Suppressor macrophage treated with lipopolysaccharide for 4 hours (primary cell): Measurements from ENCODE around the gene RCVRN.
"Not testable (repeated sequence)": the region's sequence is repeated elsewhere in the genome, so short reads cannot be mapped to it uniquely, and the experiment has no call there.

Experiments
- DNase-seq: peaks from one replicate; pipeline ENCODE4 v3.0.0-alpha.2; 2020

Gene RCVRN

DNA sequence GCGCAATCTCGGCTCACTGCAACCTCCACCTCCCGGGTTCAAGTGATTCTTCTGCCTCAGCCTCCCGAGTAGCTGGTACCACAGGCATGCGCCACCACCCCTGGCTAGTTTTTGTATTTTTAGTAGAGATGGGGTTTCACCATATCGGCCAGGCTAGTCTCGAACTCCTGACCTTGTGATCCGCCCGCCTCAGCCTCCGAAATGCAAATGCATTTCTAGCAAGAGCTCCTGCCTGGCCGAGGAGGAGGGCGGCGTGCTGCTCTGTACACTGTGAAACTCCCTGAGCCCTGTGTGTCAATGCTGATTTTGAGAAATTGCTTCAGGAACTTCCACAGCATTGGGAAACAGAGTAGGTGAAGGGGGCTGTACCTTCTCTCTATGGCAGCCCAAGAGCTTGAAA lies 16.1 kb upstream of the RCVRN start:
- not testable (repeated sequence) for DNase-seq

DNA sequence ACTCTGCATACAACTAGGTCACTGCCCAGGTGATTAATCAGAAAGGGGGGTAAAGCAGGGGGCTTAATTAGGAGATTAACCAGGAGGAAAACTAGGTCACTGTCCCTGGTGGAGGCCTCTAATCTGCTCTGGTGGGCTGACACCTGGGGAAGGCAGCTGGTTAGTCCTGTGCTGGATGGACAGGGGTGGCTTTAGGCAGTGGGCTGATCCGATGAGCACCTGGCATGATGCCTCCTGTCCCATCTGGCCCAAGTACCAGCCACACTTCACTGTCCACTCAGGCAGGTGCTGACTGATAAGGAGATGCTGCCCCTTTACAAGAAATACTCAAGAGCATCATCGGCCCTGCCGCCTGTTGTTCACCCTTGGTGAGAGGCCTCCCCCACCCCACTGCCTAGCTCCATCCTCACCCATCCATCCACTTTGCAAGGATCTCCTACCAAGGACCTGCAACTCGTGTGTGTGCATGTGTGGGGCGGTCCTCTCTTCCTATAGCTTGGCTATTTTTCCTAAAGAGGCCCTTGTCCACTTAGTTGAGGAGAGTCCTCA lies 13.8 kb upstream of the RCVRN start:
- DNase-seq = no peak

DNA sequence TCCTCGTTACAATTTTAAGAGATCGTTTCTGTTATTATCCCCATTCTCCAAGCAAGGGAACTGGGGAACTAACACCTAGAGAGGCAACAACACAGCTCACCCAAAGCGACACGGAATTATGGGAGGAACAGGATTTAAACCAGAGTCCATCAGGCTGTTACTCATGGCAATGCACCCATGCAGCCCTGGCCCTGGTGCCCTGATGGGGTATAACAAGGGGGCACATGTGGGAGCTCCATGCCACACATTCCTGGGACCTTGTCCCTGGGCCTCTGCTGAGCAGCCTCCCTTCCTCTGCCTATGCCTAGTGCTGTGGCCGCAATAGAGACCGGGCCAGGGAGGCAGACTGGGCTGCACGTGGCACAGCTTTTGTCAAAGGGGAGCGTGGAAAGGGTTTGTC lies 13.3 kb upstream of the RCVRN start:
- no peak for DNase-seq

DNA sequence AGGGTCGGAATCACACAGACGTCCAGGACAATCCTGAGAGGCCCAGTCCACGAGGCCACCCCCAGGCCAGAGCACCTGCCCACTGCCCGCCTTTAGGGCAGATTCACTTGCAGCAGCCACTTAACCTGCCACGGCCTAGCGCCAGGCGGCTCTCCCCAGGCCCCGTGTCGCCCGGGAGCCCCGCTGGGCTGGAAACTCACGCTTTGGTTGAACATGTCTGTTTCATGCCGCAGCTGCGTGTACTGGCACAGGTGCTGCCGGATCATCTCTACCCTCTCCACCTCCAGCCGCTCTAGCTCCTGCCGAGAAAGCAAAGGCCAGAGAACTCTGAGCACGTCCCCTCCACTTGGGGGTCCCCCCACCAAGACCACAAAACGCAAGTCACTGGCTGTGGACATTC lies 12.7 kb upstream of the RCVRN start:
- no peak for DNase-seq

DNA sequence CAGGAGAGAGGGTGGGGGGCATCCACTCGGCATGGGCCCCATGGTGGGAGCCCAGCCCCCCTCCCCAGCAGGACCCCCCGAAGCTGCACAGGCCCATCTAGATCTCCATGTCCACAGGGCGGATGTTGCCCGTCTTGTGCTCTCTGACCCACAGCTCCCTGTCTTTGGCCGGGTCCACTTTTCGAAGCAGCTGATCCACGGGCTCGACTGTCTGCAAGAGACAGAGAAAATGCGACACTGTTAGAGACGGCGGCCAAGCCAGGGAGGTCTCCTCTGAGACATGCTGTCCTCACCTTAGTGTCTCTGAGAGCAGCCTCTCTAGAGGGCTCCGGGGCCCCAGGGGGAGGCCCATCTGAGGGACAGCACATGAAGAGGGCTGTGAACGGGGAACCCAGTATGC lies 12.1 kb upstream of the RCVRN start:
- no peak for DNase-seq

DNA sequence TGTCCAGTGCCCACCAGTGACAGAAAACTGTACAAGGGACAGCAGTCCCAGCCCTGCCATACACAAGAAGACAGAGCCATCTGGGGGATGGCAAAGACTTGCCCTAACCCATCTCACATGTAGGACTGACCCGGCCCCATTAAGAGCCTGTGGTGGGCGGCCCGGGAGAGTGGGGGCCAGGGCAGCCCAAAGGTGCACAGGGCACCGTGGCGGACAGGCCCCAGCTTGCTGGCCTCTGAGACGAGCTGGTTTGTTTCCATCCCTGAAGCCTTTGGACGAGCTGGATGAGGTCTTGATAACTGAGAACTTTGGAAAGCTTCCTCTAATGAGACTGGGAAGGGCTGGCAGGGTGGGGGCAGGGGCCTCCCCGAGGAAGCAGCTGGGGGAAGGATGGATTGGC lies 11.0 kb upstream of the RCVRN start:
- no peak for DNase-seq

DNA sequence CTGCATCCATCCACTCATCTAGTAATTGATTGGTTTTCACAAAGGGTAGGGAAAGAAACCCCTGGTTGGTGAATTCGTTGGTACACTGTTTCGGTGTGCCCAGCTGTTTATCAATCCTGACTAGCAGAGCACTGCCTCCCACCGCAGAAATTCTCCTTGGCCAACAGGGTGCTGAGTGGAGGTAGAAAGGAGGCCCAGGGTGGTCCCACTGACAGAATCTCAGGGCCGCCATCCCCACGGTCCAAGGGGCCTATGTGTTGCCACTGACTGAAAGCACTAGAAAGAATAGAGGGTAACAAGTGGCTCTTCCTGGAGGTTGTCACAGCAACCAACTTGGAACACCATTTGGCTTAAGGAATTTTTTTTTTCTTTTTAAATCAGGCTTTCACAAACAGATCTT lies 8.4 kb upstream of the RCVRN start:
- no peak for DNase-seq

DNA sequence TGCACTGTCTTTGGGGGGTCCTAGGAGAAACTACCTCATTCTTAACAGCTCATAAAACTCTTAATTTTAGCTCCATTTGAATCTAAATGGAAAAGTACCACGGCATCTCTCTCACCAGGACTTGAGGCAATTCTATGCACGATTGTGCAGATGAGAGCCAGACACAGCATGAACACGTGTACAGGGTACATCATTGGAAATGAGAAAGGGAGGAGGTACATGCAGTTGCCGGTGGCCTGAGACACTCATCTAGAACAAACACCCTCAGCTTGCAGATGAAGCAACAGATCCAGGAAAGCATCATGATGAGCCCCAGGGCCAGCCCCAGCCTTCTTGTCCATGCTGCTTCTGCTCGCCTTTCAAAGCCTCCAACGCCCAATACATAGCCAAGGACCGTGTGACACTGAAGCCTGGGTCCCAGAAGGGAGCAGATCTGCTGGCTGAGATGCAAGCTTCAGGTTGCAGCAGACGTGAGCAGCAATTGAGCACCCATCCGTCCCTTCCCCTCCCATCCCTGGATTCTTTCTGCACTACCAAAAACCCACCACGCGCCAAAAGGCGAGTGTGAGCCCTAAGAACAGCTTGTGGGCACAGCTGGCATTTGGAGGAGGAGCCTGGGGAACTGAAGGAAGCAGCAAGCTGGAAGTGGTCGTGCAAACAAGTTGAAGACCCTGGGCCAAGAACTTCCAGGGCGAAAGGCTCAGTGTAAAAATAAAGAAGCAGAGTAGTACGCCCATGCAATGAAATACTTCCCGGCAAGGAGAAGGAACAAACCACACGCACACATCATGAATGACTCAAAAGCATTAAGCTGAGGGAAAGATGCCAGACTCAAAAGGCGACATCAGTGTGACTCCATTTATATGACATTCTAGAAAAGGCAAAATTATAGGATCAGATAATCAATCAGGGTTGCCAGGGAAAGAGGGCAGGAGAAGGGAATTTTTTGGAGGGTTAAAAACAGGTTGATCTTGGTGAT lies 7.3 kb upstream of the RCVRN start:
- DNase-seq = no peak

DNA sequence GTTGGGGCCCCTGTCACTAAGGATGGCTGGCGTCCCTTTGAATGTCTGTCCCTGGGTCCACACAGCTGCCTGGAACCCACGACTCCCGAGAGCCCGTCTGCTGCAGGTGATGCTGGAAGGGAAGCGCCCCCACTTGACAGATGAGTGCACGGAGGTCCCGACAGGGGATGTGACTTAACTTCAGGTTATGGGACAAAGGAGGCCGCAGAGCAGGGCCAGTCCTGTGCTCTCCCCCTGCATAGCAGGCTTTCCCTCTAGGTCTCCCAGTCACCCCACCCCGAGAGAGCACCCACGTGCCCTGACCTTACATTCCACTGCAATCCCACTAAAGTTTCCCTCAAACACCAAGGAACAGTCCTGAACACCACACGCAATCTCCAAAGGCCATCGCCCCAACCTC lies 6.0 kb upstream of the RCVRN start:
- DNase-seq = no peak

DNA sequence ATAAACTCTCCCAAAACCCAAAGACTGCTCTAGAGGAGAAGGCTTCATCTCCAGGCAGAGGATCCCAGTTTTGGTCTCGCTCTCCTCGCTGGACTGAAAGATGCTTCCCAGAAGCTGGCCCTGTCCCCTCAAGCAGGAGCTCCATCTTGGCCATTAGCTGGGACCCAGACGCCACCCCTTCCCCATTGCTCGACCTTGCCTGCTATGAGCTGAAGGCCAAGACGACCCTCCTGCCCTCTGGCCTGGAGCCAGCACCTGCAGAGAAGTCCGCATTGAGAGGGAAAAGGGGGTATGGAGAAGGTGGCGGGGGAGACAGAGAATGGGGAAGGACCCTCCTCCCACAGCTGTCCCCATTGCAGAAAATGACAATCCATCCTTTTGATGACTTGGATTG lies 3.6 kb upstream of the RCVRN start:
- DNase-seq = no peak

DNA sequence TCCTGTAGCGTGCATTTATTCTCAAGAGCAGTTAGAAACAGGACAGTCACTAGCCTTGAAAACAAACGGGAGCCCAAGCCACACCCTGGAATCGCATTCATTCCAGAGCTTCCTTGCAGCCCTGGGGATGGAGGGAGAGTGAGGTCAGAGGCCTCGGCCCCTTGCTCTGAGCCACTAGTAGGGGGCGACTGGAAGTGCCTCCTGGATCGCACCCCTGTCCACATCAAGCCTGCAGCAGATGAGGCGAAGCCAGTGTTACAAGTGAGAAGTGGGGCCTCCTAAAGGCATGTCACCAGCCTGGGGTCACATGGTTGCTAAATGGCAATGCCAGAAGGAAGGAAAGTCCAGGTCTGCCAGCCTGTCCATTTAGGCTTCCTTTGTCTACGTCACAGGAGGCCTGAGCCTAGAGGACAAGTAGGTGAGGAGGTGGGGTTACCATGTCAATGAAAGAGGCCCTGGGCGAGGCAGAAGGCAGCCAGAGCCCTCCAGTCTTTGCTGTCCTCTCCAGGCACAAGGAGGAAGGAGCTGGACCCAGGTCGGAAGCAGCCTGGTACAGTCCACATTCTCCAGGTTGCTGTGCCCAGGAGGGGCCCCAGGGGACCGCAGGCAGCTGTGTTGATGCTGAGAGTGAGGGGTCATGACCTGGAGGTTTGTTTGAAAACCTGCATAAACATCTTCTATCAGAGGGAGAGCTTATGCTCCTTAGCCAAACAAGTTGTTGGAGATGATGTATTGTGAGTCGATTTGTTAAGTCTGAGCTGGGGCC lies 3.0 kb upstream of the RCVRN start:
- no peak for DNase-seq

DNA sequence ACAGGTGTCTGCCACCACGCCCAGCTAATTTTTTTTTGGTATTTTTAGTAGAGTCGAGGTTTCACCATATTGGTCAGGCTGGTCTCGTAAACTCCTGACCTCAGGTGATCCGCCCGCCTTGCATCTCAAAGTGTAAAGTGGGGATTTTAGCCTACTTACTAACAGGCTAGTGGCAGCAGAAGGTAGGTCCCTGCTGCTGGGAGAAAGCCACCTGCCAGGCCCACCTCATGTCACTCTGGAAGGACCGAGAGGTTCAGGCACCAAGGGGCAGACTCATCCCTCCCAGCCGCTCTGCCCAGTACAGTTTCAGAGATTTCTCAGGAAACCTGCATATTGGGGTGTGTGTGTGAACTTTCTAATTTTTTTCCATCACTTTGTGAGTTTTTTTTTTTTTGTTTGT lies 2.1 kb upstream of the RCVRN start:
- DNase-seq = no peak

DNA sequence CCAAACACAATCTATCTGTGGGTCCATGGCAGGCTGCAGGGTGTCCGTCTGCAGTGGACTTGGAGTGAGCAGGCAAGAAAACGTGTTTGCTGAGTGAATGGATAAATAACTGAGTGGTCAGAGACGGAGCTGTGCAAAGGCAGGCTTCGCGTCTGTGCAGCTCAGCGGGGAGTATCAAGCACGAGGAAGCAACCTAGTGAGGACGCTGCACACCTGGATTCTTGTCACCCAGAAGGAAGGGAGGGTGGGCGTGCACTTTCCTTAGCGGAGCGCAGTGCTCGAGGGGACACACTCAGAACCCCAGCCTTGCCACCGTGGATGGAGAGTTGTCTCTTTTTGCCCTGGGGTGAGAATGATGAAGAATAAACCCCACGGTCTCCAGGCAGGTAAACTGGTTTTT lies 1.5 kb upstream of the RCVRN start:
- DNase-seq = no peak

DNA sequence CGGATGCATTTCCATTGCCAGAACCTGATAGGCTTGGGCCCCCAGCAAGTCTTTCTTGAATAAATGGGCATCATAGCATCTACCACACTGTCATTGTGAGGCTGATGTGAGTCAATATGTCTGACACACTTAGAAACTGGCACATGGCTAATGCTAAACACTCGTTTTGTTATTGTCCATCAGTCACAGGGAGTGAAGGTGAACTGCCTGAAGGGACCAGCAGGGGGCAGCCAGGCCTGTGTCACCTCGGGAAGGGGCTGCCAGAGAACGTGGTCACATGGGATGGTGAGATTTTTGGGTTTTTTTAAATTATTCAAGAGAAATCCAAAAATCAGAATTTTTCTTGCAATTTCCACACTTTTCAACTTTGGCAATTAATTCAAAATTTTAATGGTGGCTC lies 831 bp upstream of the RCVRN start:
- peak; percentile 34 for DNase-seq

DNA sequence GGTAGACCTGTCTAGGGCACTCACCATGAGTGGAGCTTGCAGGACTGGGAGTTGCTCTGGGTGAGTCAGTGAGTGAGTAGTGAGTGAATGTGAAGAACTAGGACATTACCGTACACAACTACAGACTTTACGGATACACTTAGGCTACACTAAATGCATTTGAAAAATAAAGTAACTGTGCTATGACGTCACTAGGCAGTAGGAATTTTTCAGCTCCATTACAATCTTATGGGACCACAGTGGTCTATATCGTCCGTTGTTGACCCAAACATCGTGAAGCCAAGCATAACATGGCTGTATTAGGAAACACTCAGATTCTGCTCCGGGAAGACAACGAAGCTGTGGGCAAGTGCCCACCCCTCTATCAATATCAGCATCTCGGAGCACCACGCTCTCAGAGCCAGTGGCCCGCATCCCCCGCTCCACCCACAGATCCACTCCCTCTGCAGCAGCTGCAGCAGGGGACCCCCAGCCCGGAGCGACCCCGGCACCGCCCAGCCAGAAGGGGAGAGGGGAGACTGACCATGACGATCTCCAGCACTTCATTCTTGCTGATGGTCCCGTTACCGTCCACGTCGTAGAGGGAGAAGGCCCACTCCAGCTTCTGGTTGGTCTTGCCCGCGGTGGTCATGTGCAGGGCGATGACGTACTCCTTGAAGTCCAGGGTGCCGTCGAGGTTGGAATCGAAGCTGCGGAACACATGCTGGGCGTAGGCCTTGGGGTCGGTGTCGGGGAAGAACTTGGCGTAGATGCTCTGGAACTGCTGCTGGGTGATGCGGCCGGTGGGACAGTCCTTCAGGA lies 594 bp downstream of the RCVRN start:
- DNase-seq = no peak

DNA sequence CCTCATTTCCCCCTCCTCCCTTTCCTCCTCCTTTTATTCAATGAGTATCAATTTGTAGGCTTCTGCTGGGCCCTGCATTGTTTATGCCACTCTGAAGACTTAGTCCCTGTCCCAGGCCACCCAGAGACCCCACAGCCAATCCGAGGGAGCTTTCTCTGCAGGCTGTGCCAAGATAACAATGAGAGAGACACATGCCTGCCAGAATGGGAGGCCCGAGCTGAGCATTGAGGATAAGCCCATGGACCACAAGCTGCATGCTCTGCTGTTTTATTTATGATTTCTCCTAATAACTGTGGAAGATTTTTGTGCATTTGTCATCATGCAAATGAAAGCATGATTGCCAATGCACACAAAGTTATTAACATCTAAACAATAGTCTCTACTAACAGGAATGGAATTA lies 3.0 kb downstream of the RCVRN start:
- DNase-seq = no peak

DNA sequence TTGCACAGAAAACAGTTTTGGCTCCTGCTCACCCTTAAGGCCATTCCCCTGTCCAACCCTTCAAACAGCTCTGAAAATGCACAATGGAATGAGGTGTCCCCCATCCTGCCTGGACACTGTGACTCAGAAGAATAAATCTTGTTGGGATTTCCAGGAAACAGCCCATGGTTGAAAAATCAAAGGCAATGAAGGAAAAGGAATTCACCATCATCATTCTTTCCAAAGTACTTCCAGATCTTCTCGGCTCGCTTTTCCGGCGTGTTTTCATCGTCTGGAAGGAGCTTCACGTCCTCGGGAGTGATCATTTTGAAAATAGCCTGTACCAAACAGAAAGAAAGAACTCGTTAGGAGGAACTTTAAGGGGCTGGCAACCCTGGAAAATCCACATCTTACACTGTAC lies 4.3 kb downstream of the RCVRN start:
- DNase-seq = no peak

DNA sequence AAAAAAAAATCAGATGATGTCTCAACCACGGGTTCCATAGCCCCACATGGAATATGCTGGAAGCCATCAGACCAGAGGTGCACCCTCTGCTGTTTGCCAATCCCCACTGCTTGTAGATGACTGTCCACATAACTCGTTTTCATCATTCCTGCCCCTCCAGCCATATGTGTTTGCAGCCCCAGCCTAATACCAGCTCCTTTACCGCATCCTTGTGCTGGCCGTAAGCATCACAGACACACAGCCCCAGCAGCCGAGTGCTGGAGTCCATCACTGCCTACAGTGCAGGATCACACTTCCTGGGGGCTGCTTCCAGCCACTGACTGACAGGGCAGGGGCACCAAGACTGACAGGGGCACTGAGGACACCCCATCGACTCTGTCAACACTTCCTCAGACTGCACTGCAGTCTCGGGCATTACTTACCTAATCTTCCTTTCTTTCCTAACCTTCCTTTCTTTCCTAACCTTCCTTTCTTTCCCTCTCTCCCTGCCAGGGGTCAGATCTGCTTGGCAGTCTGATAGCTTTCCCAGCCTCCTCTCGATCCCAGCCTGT lies 5.0 kb downstream of the RCVRN start:
- no peak for DNase-seq

DNA sequence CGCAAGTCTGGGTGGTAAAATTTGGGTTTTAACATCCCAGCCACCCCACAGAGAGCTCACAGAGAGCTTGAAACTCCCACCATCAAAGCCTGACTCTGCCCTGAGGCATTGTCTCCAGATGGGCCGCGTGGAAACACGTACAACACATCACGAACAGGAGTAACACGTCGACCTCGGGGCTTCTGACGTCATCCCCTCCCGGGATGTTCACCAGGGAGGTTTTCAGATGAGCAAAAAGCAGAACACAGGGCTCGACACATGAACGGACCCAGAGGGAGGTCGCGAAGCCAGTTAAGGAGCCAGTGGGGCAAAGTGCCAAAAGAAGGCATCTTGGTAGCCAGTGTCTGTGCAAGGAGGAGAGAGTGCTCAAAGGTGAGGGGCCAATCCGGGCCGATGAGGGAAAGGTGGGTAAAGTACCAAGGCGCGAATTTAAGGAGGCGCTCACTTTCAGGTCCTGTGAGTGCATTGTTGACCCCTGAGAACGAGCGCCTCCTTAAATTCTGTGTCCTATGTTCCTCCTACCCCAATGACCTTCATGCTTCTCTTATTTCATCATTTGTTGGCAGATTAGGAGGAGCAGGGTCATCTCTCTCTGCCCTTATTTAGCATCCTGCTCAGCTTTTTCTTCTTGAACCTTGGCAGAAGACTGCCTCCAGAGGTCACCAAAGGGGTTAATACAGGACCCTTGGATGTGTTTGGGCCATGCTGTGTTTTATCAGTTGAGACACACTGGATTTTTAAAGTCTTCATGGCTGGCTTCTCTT lies 5.6 kb downstream of the RCVRN start:
- DNase-seq = no peak

DNA sequence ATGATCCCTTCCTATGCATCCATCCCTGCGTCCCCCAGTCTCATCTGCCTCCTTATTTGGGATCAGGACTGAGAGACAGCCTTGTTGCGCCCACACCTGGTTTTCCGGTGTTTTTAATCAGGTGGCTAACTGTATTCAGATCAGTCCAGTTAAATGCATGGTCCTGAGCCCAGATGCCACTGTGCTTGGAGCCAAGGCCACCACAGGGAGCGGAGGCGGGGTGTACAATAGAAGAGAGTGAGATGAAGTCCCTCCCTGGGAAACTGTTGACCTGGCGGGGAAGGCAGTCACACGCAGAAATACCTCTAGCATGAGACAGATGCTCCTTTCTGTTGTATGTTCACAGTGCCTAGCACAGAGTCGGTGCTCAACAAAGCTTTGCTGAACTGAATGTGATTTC lies 6.3 kb downstream of the RCVRN start:
- no peak for DNase-seq

DNA sequence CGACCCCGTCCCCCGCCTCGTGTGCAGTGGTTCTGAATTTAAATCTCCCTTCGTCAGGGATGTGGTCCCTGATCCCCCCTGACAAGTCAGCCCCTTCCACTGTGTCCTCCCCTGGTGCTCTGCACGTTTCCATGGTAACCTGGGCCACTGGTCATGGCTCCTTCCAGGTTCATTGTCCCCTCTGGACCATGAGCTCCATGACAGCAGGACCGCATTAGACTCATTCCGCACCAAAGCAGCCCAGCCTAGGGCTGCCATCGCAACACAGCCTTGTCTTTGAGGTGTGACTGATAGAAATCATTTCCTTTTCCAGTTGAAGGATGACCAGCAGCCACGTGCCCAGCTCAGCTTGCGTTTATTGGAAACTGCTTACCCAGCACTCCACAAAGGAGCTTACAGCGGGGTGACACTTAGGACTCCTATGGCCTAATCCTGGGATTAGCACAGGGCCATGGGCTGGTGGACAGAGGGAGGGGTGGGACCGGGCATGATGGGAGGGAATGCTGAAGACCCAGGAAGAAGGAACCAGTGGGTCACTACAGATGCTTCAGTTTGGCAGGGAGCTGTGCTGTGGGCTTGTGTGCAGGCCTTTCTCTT lies 7.6 kb downstream of the RCVRN start:
- no peak for DNase-seq

DNA sequence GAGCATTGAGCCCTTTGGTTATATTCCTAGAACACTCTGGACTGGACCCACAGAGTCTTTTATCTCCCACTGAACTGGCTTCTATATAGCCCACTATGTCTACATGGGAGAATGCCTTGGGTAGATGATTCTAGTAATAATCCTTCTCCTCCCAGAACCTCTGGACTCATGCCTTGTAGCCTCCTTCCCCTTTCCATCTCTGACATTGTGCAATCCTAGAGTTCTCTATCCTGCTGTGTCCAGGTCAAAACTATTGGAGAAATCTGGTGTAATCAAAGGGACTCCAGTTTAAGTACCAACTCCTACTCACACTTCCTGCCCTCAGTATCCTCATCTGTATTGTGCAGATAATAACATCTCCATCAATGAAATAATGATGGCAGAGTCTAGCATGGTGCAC lies 9.1 kb downstream of the RCVRN start:
- peak; percentile 39 for DNase-seq
